HL-60 (cell line): ENCODE results near the gene LRMDA.

Source experiments
- DNase-seq, 2 experiments: peaks; one replicate each; pipeline ENCODE4 v3.0.0-alpha.2; 2010 to 2020; ENCODE audit warnings: low read depth in 1 of 2, low spot score in 1 of 2
- H3K27ac ChIP-seq: fragments of 250-450 bp; sonication (Bioruptor Pico); replicated peaks from 2 replicates; pipeline ENCODE4 v1.5.1; 2020; ENCODE audit warnings: mild to moderate bottlenecking, moderate library complexity
- H3K27me3 ChIP-seq: fragments of 250-450 bp; sonication (Bioruptor Pico); 2 replicates; pipeline ENCODE4 v1.5.1; 2021; ENCODE audit warnings: mild to moderate bottlenecking, moderate library complexity; ENCODE audit not compliant: insufficient read depth, poor library complexity, severe bottlenecking
- H3K4me3 ChIP-seq: replicated peaks from 2 replicates; pipeline ENCODE4 v1.5.1; 2011; ENCODE audit warnings: mild to moderate bottlenecking, control low read depth, low read length; ENCODE audit not compliant: insufficient read depth
- GABPA ChIP-seq: IDR thresholded peaks from 2 replicates; pipeline ENCODE4 v1.6.1; 2012; ENCODE audit warnings: low read depth
- POLR2AphosphoS5 ChIP-seq: IDR thresholded peaks from 2 replicates; pipeline ENCODE4 v1.6.1; 2012; ENCODE audit warnings: low read depth
- SPI1 ChIP-seq: IDR thresholded peaks from 2 replicates; pipeline ENCODE4 v1.6.1; 2012; ENCODE audit warnings: low read depth, mild to moderate bottlenecking, borderline replicate concordance
- TF ChIP-seq, protein P1 (sequence below): IDR thresholded peaks from 2 replicates; pipeline ENCODE4 v1.6.1; 2012; ENCODE audit warnings: low read depth; ENCODE audit not compliant: insufficient replicate concordance
- TF ChIP-seq, protein P2 (sequence below): IDR thresholded peaks from one replicate; pipeline ENCODE4 v1.5.1; 2011; ENCODE audit warnings: low read length, control low read depth, inconsistent platforms; ENCODE audit not compliant: insufficient read depth

The LRMDA gene

DNA sequence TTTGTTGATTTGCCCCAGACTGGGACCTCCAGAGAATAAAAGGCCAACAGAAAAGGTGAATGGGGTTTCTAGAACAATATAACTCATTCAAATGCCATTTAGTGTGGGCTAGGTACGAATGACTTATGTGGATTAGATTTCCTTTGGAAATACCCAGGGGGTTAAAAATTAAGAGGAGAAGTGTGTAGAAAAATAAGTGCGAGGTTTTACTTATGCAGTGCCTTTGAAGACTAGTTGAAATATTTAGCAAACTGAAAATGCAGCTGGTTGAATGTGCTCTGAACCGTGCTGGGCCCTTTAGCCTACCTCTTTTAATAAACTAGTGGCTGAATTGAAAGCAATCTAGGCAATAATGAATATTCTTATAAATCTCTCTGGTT, 180.6 kb downstream of the LRMDA start:
- Histone ChIP-seq H3K4me3 (no peak overlapping the region), H3K27ac (no peak overlapping the region), H3K27me3 (no peaks in the 10 kb centered on the region)
- no peak for DNase-seq
- TF ChIP-seq POLR2AphosphoS5: no peak
- TF ChIP-seq, protein P1, sequence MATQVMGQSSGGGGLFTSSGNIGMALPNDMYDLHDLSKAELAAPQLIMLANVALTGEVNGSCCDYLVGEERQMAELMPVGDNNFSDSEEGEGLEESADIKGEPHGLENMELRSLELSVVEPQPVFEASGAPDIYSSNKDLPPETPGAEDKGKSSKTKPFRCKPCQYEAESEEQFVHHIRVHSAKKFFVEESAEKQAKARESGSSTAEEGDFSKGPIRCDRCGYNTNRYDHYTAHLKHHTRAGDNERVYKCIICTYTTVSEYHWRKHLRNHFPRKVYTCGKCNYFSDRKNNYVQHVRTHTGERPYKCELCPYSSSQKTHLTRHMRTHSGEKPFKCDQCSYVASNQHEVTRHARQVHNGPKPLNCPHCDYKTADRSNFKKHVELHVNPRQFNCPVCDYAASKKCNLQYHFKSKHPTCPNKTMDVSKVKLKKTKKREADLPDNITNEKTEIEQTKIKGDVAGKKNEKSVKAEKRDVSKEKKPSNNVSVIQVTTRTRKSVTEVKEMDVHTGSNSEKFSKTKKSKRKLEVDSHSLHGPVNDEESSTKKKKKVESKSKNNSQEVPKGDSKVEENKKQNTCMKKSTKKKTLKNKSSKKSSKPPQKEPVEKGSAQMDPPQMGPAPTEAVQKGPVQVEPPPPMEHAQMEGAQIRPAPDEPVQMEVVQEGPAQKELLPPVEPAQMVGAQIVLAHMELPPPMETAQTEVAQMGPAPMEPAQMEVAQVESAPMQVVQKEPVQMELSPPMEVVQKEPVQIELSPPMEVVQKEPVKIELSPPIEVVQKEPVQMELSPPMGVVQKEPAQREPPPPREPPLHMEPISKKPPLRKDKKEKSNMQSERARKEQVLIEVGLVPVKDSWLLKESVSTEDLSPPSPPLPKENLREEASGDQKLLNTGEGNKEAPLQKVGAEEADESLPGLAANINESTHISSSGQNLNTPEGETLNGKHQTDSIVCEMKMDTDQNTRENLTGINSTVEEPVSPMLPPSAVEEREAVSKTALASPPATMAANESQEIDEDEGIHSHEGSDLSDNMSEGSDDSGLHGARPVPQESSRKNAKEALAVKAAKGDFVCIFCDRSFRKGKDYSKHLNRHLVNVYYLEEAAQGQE: no peak
- TF ChIP-seq, protein P2, sequence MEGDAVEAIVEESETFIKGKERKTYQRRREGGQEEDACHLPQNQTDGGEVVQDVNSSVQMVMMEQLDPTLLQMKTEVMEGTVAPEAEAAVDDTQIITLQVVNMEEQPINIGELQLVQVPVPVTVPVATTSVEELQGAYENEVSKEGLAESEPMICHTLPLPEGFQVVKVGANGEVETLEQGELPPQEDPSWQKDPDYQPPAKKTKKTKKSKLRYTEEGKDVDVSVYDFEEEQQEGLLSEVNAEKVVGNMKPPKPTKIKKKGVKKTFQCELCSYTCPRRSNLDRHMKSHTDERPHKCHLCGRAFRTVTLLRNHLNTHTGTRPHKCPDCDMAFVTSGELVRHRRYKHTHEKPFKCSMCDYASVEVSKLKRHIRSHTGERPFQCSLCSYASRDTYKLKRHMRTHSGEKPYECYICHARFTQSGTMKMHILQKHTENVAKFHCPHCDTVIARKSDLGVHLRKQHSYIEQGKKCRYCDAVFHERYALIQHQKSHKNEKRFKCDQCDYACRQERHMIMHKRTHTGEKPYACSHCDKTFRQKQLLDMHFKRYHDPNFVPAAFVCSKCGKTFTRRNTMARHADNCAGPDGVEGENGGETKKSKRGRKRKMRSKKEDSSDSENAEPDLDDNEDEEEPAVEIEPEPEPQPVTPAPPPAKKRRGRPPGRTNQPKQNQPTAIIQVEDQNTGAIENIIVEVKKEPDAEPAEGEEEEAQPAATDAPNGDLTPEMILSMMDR: no peak
- no peak for TF ChIP-seq GABPA
- TF ChIP-seq SPI1: no peak

DNA sequence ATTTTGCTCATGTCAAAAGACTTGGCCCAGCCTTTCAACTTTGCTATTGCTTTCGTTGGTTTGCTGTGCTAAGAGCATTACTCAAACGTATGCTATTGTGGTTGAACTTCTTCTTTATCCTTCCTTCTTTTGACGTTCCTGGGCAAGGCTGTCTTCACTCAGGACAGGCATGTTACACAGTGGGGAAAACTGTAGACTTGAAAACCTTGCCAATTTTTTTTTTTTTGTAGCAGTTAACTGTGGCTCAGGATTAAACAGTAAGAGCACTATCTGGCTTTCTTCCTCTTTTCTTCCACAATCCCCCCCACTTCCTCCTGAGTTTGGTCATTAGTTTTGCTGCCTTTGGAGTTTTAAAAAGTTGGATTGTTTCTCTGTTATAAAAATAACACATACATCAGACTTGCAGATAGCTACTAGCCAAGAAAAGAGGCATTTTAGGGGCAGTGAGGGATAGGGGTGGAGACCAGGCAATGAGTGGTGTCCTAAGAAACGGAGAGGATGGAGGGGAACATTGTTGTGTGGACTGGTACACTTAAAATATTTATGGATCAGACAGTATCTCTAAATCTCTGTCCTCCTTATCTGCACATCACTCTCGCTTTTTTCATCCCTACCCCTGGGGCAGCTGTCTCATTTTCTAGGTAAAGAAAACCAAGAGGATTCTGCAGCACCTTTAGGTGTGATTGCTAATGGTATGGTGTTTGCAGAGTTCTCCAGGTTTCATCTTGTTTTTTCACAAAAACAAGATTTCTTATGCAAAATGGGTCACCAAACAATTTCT, 181.7 kb downstream of the LRMDA start:
- Histone ChIP-seq H3K27me3 (no peaks in the 10 kb centered on the region), H3K4me3 (no peak overlapping the region), H3K27ac (peak overlapping the region; percentile 27)
- peak; percentile 24 to 86 for DNase-seq
- TF ChIP-seq, protein P2: no peak
- TF ChIP-seq POLR2AphosphoS5: peak; percentile 46; the same call in 1 of the 2 replicates
- TF ChIP-seq, protein P1: no peak
- TF ChIP-seq GABPA: no peak
- peak; percentile 88 for TF ChIP-seq SPI1

DNA sequence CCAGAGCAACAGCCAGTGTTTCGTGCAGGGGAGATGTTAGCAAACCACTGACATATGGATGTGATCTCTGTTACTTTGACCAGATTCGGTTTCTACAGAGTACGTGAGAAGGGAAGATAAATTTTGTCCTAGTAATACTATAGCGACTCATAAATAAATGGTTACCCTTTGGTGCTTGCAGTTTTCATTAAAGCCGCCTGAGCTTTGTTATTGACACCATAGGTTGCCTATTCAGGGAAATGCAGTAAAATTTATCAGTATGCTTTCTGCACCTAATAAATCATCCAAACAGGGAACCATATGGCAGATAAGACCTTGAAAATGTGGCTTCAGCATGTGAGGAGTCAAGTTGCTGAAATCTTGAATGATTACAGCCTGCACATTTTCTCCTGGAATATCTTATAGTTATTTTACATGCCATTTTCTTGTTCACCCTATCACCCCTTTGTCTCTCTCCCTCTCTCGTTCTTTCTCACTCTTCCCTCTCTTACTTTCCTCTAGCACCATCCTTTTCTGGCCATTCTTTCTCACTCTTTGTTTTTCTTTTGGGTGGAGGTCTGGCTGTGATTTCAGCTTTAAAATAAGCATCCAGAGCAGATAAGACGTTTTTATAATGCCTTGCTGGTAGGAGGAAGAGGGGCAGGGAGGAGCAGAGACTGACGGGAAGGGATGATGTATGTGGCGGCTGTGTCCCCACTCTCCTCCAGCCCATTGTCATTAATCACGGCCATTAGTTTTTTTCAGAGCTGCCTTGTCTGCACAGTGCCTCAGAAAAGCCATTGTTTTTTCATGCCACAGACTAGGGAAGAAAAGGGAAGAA, 182.5 kb downstream of the LRMDA start:
- TF ChIP-seq, protein P1: no peak
- no peak for TF ChIP-seq GABPA
- TF ChIP-seq SPI1: no peak
- TF ChIP-seq, protein P2: no peak
- TF ChIP-seq POLR2AphosphoS5: no peak
- Histone ChIP-seq H3K27me3 (no peaks in the 10 kb centered on the region), H3K27ac (peak overlapping the region; percentile 27), H3K4me3 (no peak overlapping the region)
- DNase-seq: no peak
